Measurements from ENCODE around the gene KNL1. TPM values are rescaled to one million over a fixed set of nuclear protein-coding genes. Genes with fewer than 3 reads are reported as not detected.
A peak's percentile ranks its signal among the peaks of the same experiment; 100 is the strongest.
"Not testable (repeated sequence)": the region's sequence is repeated elsewhere in the genome, so short reads cannot be mapped to it uniquely, and the experiment has no call there.

Gene KNL1
- total RNA-seq, 1 experiment from 2014 or later, result 90.1 TPM

GRCh38 chr15:40676906-40677305 is 82.9 kb downstream of the KNL1 start:
- DNase-seq (ENCODE audit: low read depth), result not testable (repeated sequence)

DNA sequence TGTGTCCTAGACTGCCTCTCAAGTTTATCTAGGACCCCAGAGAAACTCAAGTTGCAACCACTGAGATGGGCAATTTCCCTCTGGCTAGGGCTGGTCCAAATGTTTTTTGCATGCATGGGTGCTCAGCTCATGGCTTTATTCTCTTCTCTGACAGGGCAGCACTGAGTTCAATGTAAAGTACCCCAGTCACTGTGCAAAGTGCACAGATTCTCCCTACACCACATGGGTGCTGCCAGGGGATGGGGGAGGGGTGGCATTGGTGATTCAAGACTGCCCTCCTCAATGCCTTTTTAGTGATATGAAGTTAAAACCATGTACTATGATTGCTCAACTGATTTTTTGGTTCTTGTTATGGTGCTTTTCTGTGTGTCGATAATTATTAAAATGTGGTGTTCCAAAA is 86.1 kb downstream of the KNL1 start:
- DNase-seq (ENCODE audit: low read depth), result no peak

DNA sequence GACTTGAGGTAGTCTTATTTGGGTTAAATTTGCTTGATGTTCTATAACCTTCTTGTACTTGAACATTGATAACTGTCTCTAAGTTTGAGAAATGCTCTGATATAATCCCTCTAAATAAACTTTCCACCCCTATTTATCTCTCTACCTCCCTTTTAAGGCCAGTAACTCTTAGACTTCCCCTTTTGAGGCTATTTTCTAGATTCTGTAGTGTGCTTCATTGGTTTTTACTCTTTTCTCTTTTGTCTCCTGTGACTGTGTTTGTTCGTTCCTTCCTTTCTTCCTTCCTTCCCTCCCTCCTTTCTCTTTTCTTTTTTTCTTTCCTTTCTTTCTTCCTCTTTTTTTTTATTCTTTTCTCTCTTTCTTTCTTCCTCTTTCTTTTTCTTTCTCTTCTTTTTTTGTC is 86.9 kb downstream of the KNL1 start:
- not testable (repeated sequence) for DNase-seq (ENCODE audit: low read depth)

- no peak for DNase-seq (ENCODE audit: low read depth)
These were observed 90.3 kb downstream of the KNL1 start for GRCh38 chr15:40684381-40684780.

GRCh38 chr15:40685376-40685775 is 91.3 kb downstream of the KNL1 start:
- no peak for DNase-seq (ENCODE audit: low read depth)

DNA sequence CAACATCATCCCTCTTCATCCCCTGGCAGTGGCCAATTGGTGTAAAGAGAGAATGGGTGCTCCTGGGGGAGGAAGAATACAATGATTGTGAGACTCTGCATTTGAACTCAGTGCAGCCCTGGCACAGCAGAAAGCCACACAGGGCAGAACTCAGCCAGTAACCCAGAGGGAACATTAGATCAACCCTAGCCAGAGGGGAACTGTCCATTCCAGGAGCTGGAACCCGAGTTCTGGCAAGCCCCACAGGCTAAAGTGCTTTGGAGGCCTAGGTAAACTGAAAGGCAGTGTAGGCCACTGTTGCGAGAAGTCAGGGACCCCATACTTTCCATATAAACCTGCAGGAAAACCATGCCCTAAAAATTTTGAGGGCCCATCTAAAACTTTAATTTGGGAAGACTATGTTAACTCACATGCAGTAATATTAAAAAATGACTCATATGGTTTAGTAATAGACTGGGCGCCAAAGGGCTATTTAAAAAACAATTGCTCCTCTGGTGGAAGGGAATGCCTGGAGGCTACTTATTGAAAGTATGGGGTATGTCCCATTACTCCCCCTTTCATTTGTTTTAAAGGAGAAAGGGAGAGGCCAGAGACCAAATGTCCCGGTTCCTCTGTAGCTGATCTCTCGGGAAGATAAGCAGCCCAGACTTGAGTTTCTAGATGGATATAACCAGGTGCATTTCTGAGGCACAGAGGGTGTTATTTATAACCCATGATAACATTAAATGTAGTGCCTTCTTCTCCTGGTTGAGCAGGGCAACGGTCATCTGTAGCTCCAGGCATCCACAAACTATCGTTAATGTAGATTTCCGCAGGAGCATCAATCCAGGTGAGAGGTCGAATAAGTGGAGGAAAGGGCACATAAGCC is 95.1 kb downstream of the KNL1 start:
- no peak for DNase-seq (ENCODE audit: low read depth)

DNA sequence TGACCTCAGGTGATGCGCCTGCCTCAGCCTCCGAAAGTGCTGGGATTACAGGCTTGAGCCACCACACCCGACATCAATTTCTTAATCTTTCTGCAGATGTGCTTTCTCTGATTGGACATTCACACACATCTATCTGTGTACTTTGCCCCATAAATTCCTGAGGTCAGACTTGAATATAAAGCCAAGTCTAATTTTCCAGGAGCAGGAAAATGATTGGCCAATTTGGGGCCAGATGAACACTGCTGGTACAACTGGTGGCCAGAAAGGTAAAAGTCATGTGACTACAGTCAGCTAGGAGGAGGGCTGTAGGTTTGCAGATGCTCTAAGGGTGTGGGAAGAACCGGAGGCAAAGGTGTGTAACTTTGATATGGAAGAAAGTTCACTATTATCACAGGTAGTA is 97.7 kb downstream of the KNL1 start:
- DNase-seq (ENCODE audit: low read depth), result no peak

- DNase-seq (ENCODE audit: low read depth), result no peak
These were observed 100.0 kb downstream of the KNL1 start for GRCh38 chr15:40693904-40694687.

- DNase-seq (ENCODE audit: low read depth), result peak; percentile 92
These were observed 100.8 kb downstream of the KNL1 start, which contains the start of gene RAD51 for GRCh38 chr15:40694688-40695468. Gene RAD51 (plus strand): TSS chr15:40695174. CDS start chr15:40698759, 3,585 bp downstream.

DNA sequence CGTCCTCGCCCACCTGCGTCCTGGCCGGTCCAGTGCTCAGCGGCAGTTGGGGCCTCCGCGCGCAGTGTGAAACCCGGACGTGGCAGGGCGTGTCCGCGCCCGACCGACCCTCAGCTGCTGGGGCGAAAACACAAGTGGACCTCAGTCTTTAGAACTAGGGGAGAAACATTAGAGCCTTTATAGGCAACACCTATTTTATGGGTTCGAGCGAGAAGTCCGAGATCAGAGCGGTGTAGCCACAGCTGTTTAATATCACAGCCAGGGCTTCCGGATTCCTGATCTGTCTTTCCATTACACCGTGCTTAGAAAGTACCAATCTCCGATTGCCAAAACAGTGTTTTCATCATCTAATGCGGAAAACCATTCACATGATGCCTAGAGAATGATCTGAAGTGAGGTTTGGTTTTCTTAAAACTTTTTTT is 101.4 kb downstream of the KNL1 start:
- peak; percentile 17 for DNase-seq (ENCODE audit: low read depth)

DNA sequence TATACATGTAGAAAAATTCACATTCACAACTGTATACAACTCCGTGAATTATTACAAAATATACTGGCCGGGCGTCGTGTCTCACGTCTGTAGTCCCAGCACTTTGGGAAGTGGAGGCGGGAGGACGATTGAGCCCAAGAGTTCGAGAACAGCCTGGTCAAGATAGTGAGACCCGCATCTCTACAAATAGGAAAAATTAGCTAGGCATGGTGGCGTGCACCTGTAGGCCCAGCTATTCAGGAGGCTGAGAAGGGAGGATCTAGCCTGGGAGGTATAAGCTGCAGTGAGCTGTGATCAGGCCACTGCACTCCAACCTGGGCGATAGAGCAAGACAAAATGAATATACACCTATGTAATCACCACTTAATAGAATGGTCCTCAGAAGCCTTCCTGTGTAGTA is 102.2 kb downstream of the KNL1 start:
- DNase-seq (ENCODE audit: low read depth), result no peak

GRCh38 chr15:40697916-40698315 is 103.9 kb downstream of the KNL1 start:
- no peak for DNase-seq (ENCODE audit: low read depth)

DNA sequence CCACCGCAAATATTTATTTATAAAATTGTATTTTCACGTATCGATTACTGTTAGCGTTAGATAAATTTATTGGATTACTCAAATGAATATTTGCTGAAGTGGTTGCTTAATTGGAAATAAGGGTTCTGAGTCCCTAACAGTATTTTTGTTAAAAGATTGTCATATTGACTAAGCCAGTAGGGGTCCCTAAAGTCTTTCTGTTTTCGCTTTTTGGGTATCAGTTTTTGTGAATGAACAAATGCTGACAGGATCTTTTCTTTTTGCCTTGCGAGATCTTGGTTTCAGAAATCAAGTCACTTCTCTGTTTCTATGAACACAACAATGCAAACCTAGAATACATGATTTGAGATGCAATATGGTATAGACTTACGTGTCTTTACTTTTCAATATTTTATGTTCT is 108.0 kb downstream of the KNL1 start:
- no peak for DNase-seq (ENCODE audit: low read depth)

DNA sequence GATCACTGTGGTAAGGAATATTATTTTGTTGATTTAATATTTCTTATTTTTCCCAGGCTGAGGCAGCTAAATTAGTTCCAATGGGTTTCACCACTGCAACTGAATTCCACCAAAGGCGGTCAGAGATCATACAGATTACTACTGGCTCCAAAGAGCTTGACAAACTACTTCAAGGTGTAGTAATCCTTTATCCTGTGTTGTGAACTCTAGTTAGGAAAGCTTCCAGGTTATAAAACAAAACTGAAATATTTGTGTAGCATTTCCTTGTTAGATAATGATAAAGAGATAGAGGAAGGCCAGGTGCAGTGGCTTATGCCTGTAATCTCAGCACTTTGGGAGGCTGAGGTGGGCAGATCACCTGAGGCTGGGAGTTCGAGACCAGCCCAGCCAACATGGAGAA is 112.1 kb downstream of the KNL1 start:
- DNase-seq (ENCODE audit: low read depth), result no peak

Other genes with a start within 250 kb of the KNL1 start
- not detected in 2 replicates for gene PHGR1, start 243.2 kb upstream of the KNL1 start, total RNA-seq (2014; rRNA removed; shearing (Covaris generic))
- 0.24 and 0.59 TPM in 2 replicates for gene DISP2, start 236.0 kb upstream of the KNL1 start, total RNA-seq (2014; rRNA removed; shearing (Covaris generic))
- 186 and 201 TPM in 2 replicates for gene KNSTRN, start 211.5 kb upstream of the KNL1 start, total RNA-seq (2014; rRNA removed; shearing (Covaris generic))
- gene IVD, start 188.5 kb upstream of the KNL1 start, total RNA-seq (2014; rRNA removed; shearing (Covaris generic)), result 21.0 and 24.5 TPM in 2 replicates
- 7.6 and 11.5 TPM in 2 replicates for gene BAHD1, start 153.3 kb upstream of the KNL1 start, total RNA-seq (2014; rRNA removed; shearing (Covaris generic))
- 27.1 and 29.3 TPM in 2 replicates for gene CHST14, start 123.3 kb upstream of the KNL1 start, total RNA-seq (2014; rRNA removed; shearing (Covaris generic))
- 24.8 and 53.7 TPM in 2 replicates for gene CCDC32, start 29.2 kb upstream of the KNL1 start, total RNA-seq (2014; rRNA removed; shearing (Covaris generic))
- gene RPUSD2, start 24.9 kb upstream of the KNL1 start, total RNA-seq (2014; rRNA removed; shearing (Covaris generic)), result 12.2 and 13.2 TPM in 2 replicates
- gene RAD51, start 100.9 kb downstream of the KNL1 start, total RNA-seq (2014; rRNA removed; shearing (Covaris generic)), result 13.8 and 15.7 TPM in 2 replicates
- gene RMDN3, start 161.0 kb downstream of the KNL1 start, total RNA-seq (2014; rRNA removed; shearing (Covaris generic)), result 13.6 and 17.0 TPM in 2 replicates
- gene GCHFR, start 169.8 kb downstream of the KNL1 start, total RNA-seq (2014; rRNA removed; shearing (Covaris generic)), result 4.6 and 6.1 TPM in 2 replicates
- not detected in 2 replicates for gene C15orf62, start 175.7 kb downstream of the KNL1 start, total RNA-seq (2014; rRNA removed; shearing (Covaris generic))
- 38.3 and 54.4 TPM in 2 replicates for gene ZFYVE19, start 212.8 kb downstream of the KNL1 start, total RNA-seq (2014; rRNA removed; shearing (Covaris generic))
- gene DNAJC17, start 213.2 kb downstream of the KNL1 start, total RNA-seq (2014; rRNA removed; shearing (Covaris generic)), result 36.3 and 36.9 TPM in 2 replicates
- not detected in 2 replicates for gene PPP1R14D, start 234.5 kb downstream of the KNL1 start, total RNA-seq (2014; rRNA removed; shearing (Covaris generic))
- gene SPINT1, start 249.8 kb downstream of the KNL1 start, total RNA-seq (2014; rRNA removed; shearing (Covaris generic)), result not detected in 2 replicates

Data from RPMI7951 (cell line).